ENCODE results near the gene ARHGEF19. TPM values are rescaled to one million over a fixed set of nuclear protein-coding genes. Genes with fewer than 3 reads are reported as not detected.
"Not testable (repeated sequence)": the region's sequence is repeated elsewhere in the genome, so short reads cannot be mapped to it uniquely, and the experiment has no call there.

Gene ARHGEF19
- total and polyA plus RNA-seq, 2 of the 4 experiments (the other 2 are of a cell fraction), result 4.5 to 16.8 TPM

- TF ChIP-seq MXI1 (IDR thresholded peaks at IDR 0.05; ENCODE audit: borderline replicate concordance, low read depth, low read length), result no peak
- TF ChIP-seq POLR2A (IDR thresholded peaks at IDR 0.05; ENCODE audit: low read depth, low read length), result no peak
Measured at GRCh38 chr1:16168622-16169360, 43.7 kb downstream of the ARHGEF19 start (continued).

GRCh38 chr1:16168144-16168495 lies 44.3 kb downstream of the ARHGEF19 start:
- H4K20me1 ChIP-seq (ENCODE audit: insufficient read depth, low read length); H3K4ac ChIP-seq (ENCODE audit: low read depth, low read length); H3K14ac ChIP-seq (replicated peaks; ENCODE audit: low read depth, low read length); H3K9me3 ChIP-seq (ENCODE audit: control insufficient read depth, insufficient read depth, low read length); H2BK15ac ChIP-seq (ENCODE audit: low read depth, low read length); H3K56ac ChIP-seq (ENCODE audit: extremely low read depth, insufficient read depth, low read length); H2BK120ac ChIP-seq (ENCODE audit: low read depth, low read length); CTCF ChIA-PET; POLR2A ChIA-PET (ENCODE audit: unreplicated experiment); H3K18ac ChIP-seq (ENCODE audit: low read depth, low read length); H3K79me1 ChIP-seq (ENCODE audit: low read depth in 1 of 2, low read length in 2 of 2); H2AK9ac ChIP-seq (replicated peaks; ENCODE audit: low read depth, low read length, poor library complexity); intact Hi-C loops (cut with micrococcal nuclease); H2BK20ac ChIP-seq (ENCODE audit: low read depth, low read length); H3K23ac ChIP-seq (ENCODE audit: low read depth, low read length); H3K27me3 ChIP-seq (ENCODE audit: control insufficient read depth, insufficient read depth, low read length); H2AFZ ChIP-seq (replicated peaks; ENCODE audit: low read length, poor library complexity); H4K8ac ChIP-seq (ENCODE audit: low read depth in 2 of 2, low read length in 2 of 2); H3K4me1 ChIP-seq (ENCODE audit: control insufficient read depth, insufficient read depth, low read length); H4K5ac ChIP-seq (ENCODE audit: low read depth, low read length); dilution Hi-C loops (cut with HindIII; ENCODE audit: low sequenced_read_pairs, unreplicated experiment); BruUV-seq (replicated peaks); H2BK5ac ChIP-seq (ENCODE audit: low read depth, low read length, poor library complexity, severe bottlenecking); H3K36me3 ChIP-seq (ENCODE audit: control insufficient read depth, insufficient read depth, low read length); H3K27ac ChIP-seq (ENCODE audit: insufficient read depth, low read length); H3K9ac ChIP-seq (ENCODE audit: low read depth, low read length); ATAC-seq (ENCODE audit: low read depth); H4K91ac ChIP-seq (ENCODE audit: insufficient read depth, low read depth, low read length); DNase-seq; H3K4me2 ChIP-seq (ENCODE audit: low read depth, low read length); H3K9me1 ChIP-seq (ENCODE audit: insufficient read depth, low read length); in situ Hi-C loops (cut with MboI; ENCODE audit: low sequenced_read_pairs); H3K4me3 ChIP-seq (ENCODE audit: insufficient read depth, low read depth, low read length): not testable (repeated sequence)
- peak overlapping the region; percentile 64; the same call in 1 of the 2 replicates for H2AK5ac ChIP-seq (ENCODE audit: low read depth, low read length)
- WGBS, 2 experiments (ENCODE audit: extremely low coverage in 2 of 2, insufficient read length in 1 of 2), result 79% methylated on average over 2 of the region's 10 CpGs; no CpG with 5 or more reads in 1 of the 2 experiments
